GM19397 (cell line): ENCODE results near the gene CLSTN1.
A peak's percentile ranks its signal among the peaks of the same experiment; 100 is the strongest.
"Not testable (repeated sequence)": the region's sequence is repeated elsewhere in the genome, so short reads cannot be mapped to it uniquely, and the experiment has no call there.

ENCODE experiments used
- ATAC-seq: cut with Tn5 transposase; IDR thresholded peaks from one replicate; pipeline ENCODE4 v1.9.1; 2021; ENCODE audit warnings: mild to moderate bottlenecking, moderate library complexity; ENCODE audit not compliant: unreplicated experiment

The CLSTN1 gene

GRCh38 chr1:9826616-9827015 is 2.9 kb upstream of the CLSTN1 start:
- no peak for ATAC-seq

DNA sequence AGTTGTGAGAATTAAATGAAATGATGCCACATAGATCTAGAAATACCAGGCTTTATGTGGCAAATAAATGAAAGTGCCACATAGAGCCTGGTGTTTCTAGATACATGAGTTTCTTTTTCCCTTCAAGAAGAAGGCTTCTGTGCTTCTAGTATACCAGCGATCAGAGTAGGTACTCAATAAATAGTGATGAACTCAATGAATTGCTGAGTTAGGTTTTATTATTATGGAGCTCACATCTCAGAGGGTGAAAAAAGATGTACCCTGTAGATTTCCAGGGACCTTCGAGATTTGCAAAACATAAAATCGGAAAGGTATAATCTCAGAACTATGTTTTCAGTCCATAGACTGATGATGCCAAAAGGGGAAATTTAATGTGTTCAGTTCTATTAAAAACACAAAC is 2.3 kb upstream of the CLSTN1 start:
- no peak for ATAC-seq

DNA sequence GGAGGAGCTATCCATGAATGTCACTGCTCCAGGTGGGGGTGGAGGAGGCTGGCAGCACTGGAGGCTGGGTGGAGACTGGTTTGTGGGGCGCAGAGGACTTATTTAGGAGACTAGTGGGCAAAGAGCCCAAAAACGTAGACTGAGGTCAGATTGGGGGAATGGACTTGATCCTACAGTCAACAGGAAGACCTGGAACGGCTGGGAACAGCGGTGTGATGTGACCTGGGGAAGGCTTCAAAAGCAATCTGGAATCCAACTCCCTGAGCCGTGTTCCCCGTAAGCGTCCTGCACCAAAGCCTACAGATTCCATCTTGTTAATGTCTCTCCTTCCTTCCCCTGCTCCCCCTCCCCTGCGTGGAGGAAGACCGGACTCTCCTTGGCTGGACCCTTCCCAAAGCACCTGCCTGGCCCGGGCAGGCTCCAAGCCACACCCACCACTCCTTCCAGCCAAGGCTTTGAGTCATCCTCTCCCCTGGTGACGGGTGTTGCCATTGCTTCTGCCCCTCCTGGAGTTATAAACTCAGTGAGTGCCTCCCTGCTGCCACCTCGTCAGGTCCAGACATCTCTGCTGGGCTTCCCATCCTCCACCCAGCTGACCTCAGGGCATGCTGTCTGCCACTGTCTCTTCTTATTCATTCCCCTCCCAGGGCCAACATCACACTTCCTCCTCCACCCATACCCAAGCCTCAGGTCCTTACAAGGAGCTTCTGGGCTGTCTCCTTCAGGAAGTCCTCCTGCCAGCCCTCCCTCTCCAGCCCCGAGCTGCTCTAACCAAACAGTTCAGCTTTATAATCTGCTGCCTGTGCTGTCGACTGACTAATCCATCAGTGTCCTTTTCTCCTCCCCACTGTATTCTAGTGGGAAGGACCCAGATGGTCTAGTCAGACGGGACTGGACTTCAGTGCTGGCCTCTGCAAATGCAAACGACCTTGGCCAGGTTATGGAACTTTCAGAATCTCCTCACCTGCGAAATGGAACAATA is 1.6 kb upstream of the CLSTN1 start:
- no peak for ATAC-seq

DNA sequence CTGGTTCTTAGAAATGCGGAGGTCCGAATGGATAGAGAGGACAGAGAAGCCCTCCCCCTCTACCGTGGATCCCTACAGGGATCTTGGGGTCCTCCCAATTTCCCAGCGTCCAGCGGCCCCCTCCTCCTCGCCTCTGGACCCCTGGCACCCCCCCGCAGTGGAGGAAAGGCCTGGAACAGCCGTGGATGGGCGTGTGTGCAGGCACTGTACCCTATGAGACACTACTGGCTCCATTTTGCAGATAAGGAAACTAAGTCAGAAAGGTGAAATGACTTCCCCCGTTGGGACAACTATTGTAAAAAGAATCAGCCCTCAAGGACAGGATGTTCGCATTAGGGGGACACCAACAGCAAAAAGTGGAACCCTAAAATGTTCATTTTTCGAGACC is 931 bp upstream of the CLSTN1 start:
- ATAC-seq: no peak

DNA sequence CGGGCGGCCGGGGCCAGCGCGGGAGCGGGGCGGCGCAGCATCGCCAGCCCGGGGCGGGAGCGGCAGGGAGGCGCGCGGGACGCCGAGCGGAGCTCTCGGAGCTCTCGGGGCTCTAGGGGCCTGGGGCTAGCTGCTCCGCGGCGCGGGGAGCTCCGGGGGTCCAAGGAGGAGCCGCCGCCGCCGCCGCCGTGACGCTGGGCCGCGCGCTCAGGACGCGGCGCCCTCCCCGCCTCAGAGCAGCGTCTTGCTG is 147 bp downstream of the CLSTN1 start:
- peak; percentile 22 for ATAC-seq

- ATAC-seq: peak; percentile 20
Measured at GRCh38 chr1:9822897-9823692, 670 bp downstream of the CLSTN1 start.

DNA sequence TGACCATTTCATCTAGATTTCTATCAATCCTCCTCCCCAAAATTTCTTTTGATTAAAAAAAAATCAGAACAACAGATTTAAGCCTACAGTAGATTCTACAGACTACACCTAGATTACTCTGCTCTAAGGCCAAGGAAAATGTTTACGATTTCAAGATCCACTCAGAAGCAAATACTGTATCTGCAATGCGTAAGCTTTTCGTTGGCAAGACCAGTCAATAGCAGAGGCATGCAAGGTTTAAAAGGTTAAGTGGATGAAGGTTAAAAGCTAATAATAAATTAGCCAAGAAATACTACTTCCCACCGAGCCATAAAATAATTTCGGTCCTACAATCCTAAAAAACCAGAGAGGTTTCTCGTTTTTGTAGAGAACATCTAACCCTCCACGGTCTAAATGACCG is 1.3 kb downstream of the CLSTN1 start:
- no peak for ATAC-seq

DNA sequence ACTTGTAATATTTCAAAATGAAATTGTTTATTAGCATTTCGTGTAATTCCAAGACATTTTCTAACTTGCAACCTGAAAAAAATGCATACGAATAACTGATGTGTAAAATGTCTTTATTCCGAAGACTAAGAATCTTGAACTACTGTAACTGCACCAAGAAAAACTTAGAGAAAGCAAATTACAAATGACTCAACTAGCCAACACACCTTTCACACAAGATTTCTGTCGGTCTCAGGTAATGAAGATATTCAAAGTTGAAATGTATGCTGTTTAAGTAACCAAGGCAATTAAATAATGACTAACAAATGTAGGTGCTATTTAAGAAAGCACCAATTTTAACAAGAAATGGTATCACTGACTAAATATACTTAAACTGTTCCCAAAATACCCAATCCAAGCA is 2.1 kb downstream of the CLSTN1 start:
- no peak for ATAC-seq

GRCh38 chr1:9820521-9820920 is 3.2 kb downstream of the CLSTN1 start:
- no peak for ATAC-seq

DNA sequence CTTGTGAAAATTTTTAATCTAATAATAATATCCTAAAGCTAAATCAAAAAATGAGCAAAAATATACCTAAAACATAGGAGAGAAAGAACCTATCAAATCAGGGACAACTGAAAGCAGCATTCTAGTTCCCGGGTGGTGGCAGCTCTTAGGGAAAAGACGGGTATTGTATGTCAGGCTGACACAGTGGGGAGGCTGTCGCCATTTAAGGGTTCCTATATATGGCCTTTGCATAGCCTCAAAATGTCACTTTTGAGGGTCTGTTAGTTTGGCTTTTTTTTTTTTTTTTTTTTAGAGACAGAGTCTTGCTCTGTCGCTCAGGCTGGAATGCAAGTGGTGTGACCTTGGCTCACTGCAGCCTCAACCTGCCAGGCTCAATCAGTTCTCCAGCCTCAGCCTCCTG is 6.0 kb downstream of the CLSTN1 start:
- ATAC-seq: no peak

DNA sequence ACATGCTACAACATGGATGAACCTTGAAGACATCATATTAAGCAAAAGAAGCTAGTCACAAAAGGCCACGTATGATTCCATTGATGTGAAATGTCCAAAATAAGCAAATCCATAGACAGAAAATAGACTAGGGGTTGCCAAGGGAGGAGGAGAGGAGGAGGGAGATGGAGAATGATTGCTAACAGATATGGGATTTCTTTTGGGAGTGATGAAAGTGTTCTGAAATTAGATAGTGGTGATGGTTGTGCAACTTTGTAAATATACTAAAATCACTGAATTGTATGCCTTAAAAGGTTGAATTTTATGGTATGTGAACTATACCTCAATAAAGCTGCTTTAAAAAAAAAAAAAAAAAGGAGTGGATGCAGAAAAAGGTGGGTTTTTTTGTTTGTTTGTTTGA is 7.6 kb downstream of the CLSTN1 start:
- no peak for ATAC-seq

GRCh38 chr1:9815150-9815549 is 8.6 kb downstream of the CLSTN1 start:
- ATAC-seq: no peak

GRCh38 chr1:9814619-9815018 is 9.1 kb downstream of the CLSTN1 start:
- ATAC-seq: no peak

DNA sequence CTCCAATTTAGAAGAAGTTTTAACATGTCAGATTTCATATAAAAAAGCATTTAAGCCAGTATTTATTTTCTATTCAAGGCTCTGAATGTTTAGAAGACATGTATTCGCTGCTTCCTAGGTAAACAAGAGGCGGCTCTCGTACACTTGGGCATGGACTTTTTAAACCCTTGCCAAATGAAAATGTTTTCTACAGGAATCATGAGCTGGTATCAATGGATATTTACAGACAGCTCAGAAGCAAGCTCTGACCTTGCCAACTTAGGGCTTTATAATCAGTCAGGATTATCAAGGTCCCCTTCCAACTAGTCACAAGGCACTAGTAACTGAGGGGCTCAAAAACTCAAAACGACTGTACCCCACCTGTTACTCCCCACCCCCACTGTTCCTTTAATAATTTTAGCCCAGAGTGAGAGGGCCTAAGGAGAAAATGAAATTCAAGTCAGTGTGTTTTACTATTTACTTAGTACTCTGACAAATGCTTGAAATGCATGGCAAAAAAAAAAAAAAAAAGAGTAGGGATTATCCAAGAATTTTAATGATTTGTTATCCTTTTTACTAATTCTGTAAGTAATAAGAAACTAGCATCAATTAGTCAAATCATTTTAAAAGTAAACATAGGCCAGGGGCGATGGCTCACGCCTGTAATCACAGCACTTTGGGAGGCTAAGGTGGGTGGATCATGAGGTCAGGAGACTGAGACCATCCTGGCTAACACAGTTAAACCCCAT is 12.4 kb downstream of the CLSTN1 start:
- no peak for ATAC-seq

- no peak for ATAC-seq
Measured at GRCh38 chr1:9809100-9809510, 14.7 kb downstream of the CLSTN1 start.

GRCh38 chr1:9808459-9808858 is 15.3 kb downstream of the CLSTN1 start:
- no peak for ATAC-seq

DNA sequence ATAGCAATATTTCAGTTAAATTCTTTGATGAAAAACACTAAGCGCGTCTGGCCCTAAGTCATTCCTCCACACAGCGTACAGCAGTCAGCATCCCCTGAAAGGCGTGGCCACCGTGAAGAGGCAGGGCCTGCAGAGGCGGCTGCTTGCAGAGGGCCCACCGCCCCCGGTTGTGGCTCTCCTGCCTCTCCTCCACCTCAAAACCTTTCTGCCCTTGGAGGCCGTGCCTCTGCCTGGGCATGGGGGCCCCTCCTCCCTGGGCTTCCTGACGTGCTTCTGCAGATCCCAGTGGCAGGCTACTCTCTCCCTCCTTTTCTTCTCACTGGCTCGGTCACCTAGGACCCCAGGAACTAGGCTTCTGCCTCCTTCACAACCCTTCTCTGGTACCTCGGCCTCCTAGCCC is 16.2 kb downstream of the CLSTN1 start:
- no peak for ATAC-seq

GRCh38 chr1:9805972-9806371 is 17.8 kb downstream of the CLSTN1 start:
- not testable (repeated sequence) for ATAC-seq

DNA sequence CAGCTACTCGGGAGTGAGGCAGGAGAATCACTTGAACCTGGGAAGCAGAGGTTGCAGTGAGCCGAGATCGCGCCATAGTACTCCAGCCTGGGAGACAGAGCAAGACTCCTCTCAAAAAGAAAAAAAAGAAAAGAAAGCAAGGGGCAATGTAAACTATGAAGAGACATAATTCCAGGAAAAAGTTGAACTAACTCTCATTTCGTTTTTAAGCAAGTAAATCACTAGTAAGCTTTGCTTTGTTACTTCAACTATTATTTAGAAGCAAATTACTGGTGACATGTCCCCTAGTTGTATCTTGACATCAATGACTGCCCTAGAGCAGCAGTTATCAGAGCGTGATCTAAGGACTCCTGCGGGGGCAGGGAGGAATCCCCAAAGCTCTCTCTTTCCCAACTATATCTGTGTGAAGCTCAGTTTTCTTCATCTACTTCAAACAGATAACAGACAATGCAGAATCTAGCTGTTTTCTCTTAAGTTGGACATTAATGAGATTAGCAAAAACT is 18.7 kb downstream of the CLSTN1 start:
- ATAC-seq: no peak

GRCh38 chr1:9803003-9803918 is 20.5 kb downstream of the CLSTN1 start:
- not testable (repeated sequence) for ATAC-seq
